GM12891 (cell line): ENCODE results near the gene NENF.

Experiments
- PAX5 ChIP-seq: IDR thresholded peaks from 2 replicates; pipeline ENCODE4 v1.6.1; 2011; ENCODE audit warnings: low read length, moderate library complexity, mild to moderate bottlenecking; ENCODE audit not compliant: insufficient read depth, severe bottlenecking
- POLR2A ChIP-seq: IDR thresholded peaks from 2 replicates; pipeline ENCODE4 v1.6.1; 2011; ENCODE audit warnings: low read depth, low read length, control low read depth
- POLR2AphosphoS5 ChIP-seq: IDR thresholded peaks from 2 replicates; pipeline ENCODE4 v1.6.1; 2011; ENCODE audit warnings: low read depth, low read length, control low read depth

DNA sequence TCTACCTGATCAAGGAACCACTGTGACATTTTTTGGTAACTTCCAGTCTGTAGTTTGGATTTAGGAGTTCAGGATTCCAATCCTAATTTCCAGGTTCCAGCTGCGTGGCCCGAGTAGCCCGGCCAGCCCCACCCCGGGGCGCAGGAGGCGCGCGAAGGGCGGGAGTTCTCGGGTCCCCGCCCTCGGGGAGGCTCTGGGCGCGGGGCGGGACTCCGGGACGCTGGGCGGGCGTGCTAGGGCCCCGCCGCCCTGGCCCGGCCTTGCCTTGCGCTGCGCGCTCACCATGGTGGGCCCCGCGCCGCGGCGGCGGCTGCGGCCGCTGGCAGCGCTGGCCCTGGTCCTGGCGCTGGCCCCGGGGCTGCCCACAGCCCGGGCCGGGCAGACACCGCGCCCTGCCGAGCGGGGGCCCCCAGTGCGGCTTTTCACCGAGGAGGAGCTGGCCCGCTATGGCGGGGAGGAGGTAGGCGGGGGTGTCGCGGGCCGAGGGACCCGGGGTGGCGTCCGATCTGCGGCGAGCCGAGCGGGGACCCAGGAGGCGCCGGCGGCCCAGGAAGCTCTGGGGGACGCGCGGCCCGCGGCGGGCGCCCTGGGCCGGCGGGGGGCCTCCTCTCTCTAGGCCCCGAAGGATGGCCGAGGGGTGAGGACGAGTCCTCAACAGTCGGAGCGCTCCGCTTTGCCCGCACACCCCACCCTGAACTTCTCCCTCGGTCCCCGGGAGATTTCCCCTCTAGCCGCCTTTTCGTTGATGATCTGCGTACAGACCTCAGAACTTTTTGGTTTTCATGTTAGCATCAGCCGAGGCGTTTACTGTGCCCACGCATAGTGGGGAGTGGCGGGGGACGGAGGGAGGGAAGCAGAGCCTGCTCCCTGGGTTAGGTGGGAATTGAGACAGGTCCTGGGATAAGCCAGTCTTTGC is at the start of gene NENF:
- TF ChIP-seq POLR2A (peak; percentile 34; the same call in 1 of the 2 replicates), POLR2AphosphoS5 (0 out of 2 replicates have a peak, but pooled peaks have one; percentile 14), PAX5 (no peak)
